ENCODE results near the gene CLDN20. TPM values are rescaled to one million over a fixed set of nuclear protein-coding genes. Genes with fewer than 3 reads are reported as not detected.
A peak's percentile ranks its signal among the peaks of the same experiment; 100 is the strongest.

Gene CLDN20
- total and polyA plus RNA-seq, 8 donors = 0.07 TPM; not detected in 7

- FAIRE-seq = no peak
- 77 to 78% methylated on average over 7 of the region's 7 CpGs for WGBS, 2 donors
Observed at GRCh38 chr6:155270561-155271091, 6.8 kb downstream of the CLDN20 start.

GRCh38 chr6:155271145-155271544, 7.3 kb downstream of the CLDN20 start:
- TF ChIP-seq CTCF (IDR thresholded peaks at IDR 0.05) = no peak
- FAIRE-seq (peak; percentile 53), ATAC-seq (no peak), DNase-seq (no peak)
- Histone ChIP-seq H3K4me3 (no peak overlapping the region), H3K27ac (no peak overlapping the region), H3K4me1 (peaks cover 0 to 3% (median 0%) of the 10 kb centered on the region in 3 donors), H3K36me3 (no peaks in the 10 kb centered on the region), H3K27me3 (no peaks in the 10 kb centered on the region), H3K9me3 (no peaks in the 10 kb centered on the region)
- intact Hi-C loops (cut with DNase I) = no loop called here

More at GRCh38 chr6:155270561-155271091, 6.8 kb downstream of the CLDN20 start:
- Histone ChIP-seq H3K9me3 (no peaks in the 10 kb centered on the region), H3K27ac (no peak overlapping the region), H3K36me3 (no peaks in the 10 kb centered on the region), H3K4me1 (peaks cover 0 to 3% (median 0%) of the 10 kb centered on the region in 3 donors), H3K4me3 (no peak overlapping the region), H3K27me3 (no peaks in the 10 kb centered on the region)
- DNase-seq (no peak), ATAC-seq (no peak)
- intact Hi-C loops (cut with DNase I) = no loop called here
- TF ChIP-seq CTCF (IDR thresholded peaks at IDR 0.05) = no peak

- no peak for TF ChIP-seq CTCF (IDR thresholded peaks at IDR 0.05)
- FAIRE-seq (peak; percentile 5), DNase-seq (no peak), ATAC-seq (no peak)
- Histone ChIP-seq H3K36me3 (no peaks in the 10 kb centered on the region), H3K9me3 (no peaks in the 10 kb centered on the region), H3K4me3 (no peak overlapping the region), H3K4me1 (peaks cover 0 to 3% (median 0%) of the 10 kb centered on the region in 3 donors), H3K27ac (no peak overlapping the region), H3K27me3 (no peaks in the 10 kb centered on the region)
- intact Hi-C loops (cut with DNase I) = no loop called here
- WGBS, 2 donors = 86 to 87% methylated on average over 8 of the region's 8 CpGs
Observed at GRCh38 chr6:155272353-155273232, 8.8 kb downstream of the CLDN20 start.

GRCh38 chr6:155273431-155273830, 9.6 kb downstream of the CLDN20 start:
- WGBS, 2 donors = 60% methylated on average over 3 of the region's 3 CpGs
- H3K27ac ChIP-seq = no peak overlapping the region
- peaks cover 0 to 3% (median 0%) of the 10 kb centered on the region in 3 donors for H3K4me1 ChIP-seq

More at GRCh38 chr6:155273431-155273830, 9.6 kb downstream of the CLDN20 start:
- H3K9me3 ChIP-seq = no peaks in the 10 kb centered on the region
- no peak overlapping the region for H3K4me3 ChIP-seq
- DNase-seq (no peak), FAIRE-seq (no peak), ATAC-seq (peak in 3 of 4 donors; percentile 14 to 66 (median 61))
- intact Hi-C loops (cut with DNase I) = no loop called here
- no peaks in the 10 kb centered on the region for H3K36me3 ChIP-seq
- TF ChIP-seq CTCF (IDR thresholded peaks at IDR 0.05) = no peak
- H3K27me3 ChIP-seq = no peaks in the 10 kb centered on the region
